ENCODE data around the gene ATP2C2. TPM values are rescaled to one million over a fixed set of nuclear protein-coding genes. Genes with fewer than 3 reads are reported as not detected.

ATP2C2 gene
- polyA plus RNA-seq, 1 of the 3 experiments (the other 2 are of a cell fraction): 0.33 TPM

DNA sequence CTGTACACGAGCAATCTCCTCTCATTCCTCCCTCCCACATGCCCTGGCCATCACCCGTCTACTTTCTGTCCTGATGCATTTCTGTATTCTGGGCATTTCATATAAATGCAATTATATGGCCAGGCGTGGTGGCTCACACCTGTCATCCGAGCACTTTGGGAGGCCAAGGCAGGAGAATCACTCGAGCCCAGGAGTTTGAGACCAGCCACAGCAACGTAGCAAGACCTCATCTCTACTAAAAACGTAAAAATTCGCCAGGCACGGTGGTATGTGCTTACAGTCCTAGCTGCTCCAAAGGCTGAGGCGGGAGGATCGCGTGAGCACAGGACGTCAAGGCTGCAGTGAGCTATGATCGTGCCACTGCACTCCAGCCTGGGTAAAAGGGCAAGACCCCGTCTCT, 131.3 kb downstream of the ATP2C2 start (continued):
- TF ChIP-seq, protein P1, sequence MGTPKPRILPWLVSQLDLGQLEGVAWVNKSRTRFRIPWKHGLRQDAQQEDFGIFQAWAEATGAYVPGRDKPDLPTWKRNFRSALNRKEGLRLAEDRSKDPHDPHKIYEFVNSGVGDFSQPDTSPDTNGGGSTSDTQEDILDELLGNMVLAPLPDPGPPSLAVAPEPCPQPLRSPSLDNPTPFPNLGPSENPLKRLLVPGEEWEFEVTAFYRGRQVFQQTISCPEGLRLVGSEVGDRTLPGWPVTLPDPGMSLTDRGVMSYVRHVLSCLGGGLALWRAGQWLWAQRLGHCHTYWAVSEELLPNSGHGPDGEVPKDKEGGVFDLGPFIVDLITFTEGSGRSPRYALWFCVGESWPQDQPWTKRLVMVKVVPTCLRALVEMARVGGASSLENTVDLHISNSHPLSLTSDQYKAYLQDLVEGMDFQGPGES (IDR thresholded peaks at IDR 0.05; ENCODE audit: low read depth, low read length): no peak

DNA sequence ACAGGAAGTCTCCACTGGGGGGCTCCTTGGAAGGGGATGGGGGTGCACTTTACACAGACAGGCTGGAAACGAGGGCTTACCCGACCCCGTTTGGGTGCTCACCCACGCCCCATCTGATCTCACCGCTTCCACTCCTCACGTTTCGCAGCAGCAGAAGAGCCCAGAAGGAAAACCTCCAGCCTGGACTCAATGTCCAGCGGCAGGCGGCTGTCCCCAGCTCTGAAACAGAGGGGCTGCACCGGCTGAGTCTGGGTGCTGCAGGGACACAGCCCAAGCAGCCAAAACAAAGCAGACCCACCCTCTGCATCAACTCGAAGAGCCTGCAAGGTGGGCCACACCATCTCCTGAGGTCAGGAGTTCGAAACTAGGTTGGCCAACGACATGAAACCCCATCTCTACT, 132.2 kb downstream of the ATP2C2 start:
- no peak for TF ChIP-seq GABPA (IDR thresholded peaks at IDR 0.05; ENCODE audit: low read depth)
- TF ChIP-seq FOXM1 (IDR thresholded peaks at IDR 0.05; ENCODE audit: low read depth): no peak
- TF ChIP-seq RXRA (IDR thresholded peaks at IDR 0.05; ENCODE audit: borderline replicate concordance, low read depth): no peak
- TF ChIP-seq RAD21 (IDR thresholded peaks at IDR 0.05; ENCODE audit: low read length): no peak
- no peak for TF ChIP-seq TCF12 (IDR thresholded peaks at IDR 0.05)
- TF ChIP-seq MXI1 (IDR thresholded peaks at IDR 0.05; ENCODE audit: low read depth, low read length): no peak
- no peak for TF ChIP-seq NFIC (IDR thresholded peaks at IDR 0.05; ENCODE audit: borderline replicate concordance)
- TF ChIP-seq, protein P2, sequence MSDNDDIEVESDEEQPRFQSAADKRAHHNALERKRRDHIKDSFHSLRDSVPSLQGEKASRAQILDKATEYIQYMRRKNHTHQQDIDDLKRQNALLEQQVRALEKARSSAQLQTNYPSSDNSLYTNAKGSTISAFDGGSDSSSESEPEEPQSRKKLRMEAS (IDR thresholded peaks at IDR 0.05; ENCODE audit: low read depth): no peak
- TF ChIP-seq, protein P3, sequence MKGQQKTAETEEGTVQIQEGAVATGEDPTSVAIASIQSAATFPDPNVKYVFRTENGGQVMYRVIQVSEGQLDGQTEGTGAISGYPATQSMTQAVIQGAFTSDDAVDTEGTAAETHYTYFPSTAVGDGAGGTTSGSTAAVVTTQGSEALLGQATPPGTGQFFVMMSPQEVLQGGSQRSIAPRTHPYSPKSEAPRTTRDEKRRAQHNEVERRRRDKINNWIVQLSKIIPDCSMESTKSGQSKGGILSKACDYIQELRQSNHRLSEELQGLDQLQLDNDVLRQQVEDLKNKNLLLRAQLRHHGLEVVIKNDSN (IDR thresholded peaks at IDR 0.05; ENCODE audit: borderline replicate concordance, low read depth): no peak
- no peak for TF ChIP-seq NRF1 (IDR thresholded peaks at IDR 0.05; ENCODE audit: low read depth, low read length)
- TF ChIP-seq MEF2A (IDR thresholded peaks at IDR 0.05; ENCODE audit: borderline replicate concordance, low read depth): no peak
- TF ChIP-seq SIN3A (IDR thresholded peaks at IDR 0.05; ENCODE audit: borderline replicate concordance, low read depth, low read length): no peak
- TF ChIP-seq, protein P4, sequence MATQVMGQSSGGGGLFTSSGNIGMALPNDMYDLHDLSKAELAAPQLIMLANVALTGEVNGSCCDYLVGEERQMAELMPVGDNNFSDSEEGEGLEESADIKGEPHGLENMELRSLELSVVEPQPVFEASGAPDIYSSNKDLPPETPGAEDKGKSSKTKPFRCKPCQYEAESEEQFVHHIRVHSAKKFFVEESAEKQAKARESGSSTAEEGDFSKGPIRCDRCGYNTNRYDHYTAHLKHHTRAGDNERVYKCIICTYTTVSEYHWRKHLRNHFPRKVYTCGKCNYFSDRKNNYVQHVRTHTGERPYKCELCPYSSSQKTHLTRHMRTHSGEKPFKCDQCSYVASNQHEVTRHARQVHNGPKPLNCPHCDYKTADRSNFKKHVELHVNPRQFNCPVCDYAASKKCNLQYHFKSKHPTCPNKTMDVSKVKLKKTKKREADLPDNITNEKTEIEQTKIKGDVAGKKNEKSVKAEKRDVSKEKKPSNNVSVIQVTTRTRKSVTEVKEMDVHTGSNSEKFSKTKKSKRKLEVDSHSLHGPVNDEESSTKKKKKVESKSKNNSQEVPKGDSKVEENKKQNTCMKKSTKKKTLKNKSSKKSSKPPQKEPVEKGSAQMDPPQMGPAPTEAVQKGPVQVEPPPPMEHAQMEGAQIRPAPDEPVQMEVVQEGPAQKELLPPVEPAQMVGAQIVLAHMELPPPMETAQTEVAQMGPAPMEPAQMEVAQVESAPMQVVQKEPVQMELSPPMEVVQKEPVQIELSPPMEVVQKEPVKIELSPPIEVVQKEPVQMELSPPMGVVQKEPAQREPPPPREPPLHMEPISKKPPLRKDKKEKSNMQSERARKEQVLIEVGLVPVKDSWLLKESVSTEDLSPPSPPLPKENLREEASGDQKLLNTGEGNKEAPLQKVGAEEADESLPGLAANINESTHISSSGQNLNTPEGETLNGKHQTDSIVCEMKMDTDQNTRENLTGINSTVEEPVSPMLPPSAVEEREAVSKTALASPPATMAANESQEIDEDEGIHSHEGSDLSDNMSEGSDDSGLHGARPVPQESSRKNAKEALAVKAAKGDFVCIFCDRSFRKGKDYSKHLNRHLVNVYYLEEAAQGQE (IDR thresholded peaks at IDR 0.05; ENCODE audit: low read depth, low read length): no peak
- Histone ChIP-seq H3K36me3 (replicated peaks in 1 of 2; ENCODE audit: control insufficient read depth in 1 of 2, insufficient read depth in 2 of 2, low read length in 1 of 2) (peaks cover 20 to 34% of the 10 kb centered on the region in 2 experiments), H3K79me2 (ENCODE audit: insufficient read depth) (peaks cover 48% of the 10 kb centered on the region; the same call in 1 of the 2 replicates), H3K4me1 (ENCODE audit: control insufficient read depth in 1 of 2, insufficient read depth in 2 of 2, low read depth in 1 of 2, low read length in 1 of 2) (peaks cover 12 to 17% of the 10 kb centered on the region in 2 experiments; a peak in 3 of 4 replicates), H3K27me3 (ENCODE audit: insufficient read depth) (no peaks in the 10 kb centered on the region), H2AFZ (ENCODE audit: low read depth) (no peak overlapping the region), H4K20me1 (ENCODE audit: insufficient read depth) (no peaks in the 10 kb centered on the region), H3K4me3 (ENCODE audit: low read depth in 2 of 2, low read length in 1 of 2) (no peak overlapping the region), H3K9me3 (no peaks in the 10 kb centered on the region), H3K4me2 (no peak overlapping the region), H3F3A (replicated peaks; ENCODE audit: insufficient read depth) (no peaks in the 10 kb centered on the region), H3K9me2 (no peaks in the 10 kb centered on the region), H3K27ac (ENCODE audit: low read depth in 2 of 2, low read length in 1 of 2) (no peak overlapping the region), H3K9ac (no peak overlapping the region)
- DNase-seq: no peak
- ChIA-PET POLR2A (no interaction called here), CTCF (interaction anchor here (0.6 kb wide), 1 partner anchor 317 kb away, joined by 3 read pairs; no protein-coding TSS in a partner anchor)
- 96% methylated on average over 13 of the region's 13 CpGs for WGBS (ENCODE audit: low lambda C conversion rate)

Measured in SK-N-SH (cell line).